Measurements from ENCODE around the gene CCL25.

CCL25 gene

DNA sequence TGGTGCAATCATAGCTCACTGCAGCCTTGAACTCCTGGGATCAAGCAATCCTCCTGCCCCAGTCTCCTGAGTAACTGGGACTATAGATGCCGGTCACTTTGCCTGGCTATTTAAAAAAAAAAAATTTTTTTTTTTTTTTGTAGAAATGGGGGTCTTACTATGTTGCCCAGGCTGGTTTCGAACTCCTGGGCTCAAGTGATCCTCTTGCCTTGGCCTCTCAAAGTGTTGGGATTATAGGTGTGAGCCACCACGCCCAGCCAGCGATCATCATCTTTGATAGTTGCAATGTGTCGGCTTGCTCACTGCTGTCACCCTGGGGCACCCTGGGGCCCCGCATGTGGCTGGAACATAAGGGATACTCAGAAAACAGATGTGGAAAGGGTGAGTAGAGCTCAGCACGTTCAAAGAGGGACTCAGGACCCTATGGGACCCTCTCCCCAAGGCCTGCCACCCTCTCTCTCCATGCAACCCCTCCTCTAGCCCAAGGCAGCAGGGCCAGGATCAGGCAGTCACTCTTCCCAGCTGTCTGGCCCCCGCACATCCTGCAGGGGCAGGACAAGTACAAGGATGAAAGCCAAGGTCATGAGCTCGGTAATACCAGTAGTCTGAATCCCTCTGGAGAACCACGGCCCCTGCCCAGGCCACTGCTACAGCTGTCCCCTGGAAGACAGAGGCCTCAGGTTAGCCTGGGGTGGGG, 6.5 kb upstream of the CCL25 start:
- no peak for DNase-seq

- no peak for DNase-seq
Observed at GRCh38 chr19:8046569-8047165, 5.9 kb upstream of the CCL25 start.

DNA sequence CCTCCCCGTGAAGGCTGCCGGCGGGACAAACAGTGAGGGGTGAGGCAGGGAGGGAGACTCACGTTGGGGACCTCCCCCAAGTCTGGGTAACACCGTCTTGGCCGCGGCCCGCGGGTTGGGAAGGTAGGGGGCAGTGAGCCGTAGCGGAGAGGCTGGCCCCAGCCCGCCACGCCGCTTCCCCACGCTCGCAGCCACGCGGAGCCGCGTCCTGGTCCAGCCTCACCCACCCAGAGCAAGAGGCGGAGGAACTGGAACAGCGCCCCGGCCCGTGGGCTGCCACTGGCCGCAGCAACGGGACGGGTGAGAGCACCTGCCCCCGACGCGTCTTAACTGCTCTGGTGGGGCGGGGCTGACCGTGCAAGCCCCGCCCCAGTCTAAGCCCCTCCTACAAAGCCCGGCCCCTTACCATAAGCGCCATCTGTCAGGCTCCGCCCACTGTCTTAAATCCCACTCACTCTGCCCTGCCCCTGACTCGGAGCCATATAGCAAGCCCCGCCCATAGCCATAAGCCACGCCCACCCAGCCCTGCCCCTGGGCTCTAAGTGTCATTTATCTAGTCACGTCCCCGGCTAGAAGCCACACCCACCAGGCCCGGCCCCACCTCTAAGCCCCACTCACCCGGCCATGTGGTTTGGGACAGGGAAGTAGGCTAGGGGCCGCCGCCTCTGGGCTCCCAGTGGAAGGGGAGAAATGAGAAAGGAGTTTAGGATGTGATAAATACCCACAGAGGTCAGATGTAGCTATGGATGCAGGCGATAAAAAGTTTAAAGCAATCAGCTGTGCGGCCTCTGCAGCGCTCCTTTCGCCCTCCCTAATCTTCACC, 2.1 kb upstream of the CCL25 start:
- DNase-seq: peak in 10 of 14 donors; percentile 24 to 72 (median 48)

- DNase-seq: no peak
Observed at GRCh38 chr19:8054169-8054568, 1.6 kb downstream of the CCL25 start.

DNA sequence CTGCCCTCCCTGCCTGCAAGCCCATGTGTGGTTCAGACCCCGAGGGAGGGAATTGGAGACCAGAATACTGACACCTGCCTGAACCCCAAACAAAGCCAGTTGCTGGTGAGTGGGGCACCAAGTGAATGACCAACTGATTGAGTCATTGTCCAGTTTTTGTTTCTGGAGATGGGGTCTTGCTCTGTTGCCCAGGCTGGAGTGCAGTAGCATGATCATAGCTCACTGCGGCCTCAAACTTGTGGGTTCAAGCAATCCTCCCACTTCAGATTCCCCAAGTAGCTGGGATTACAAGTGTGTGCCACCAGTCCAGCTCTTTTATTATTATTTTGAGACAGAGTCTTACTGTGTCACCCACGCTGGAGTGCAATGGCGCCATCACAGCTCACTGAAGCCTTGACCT, 4.0 kb downstream of the CCL25 start:
- no peak for DNase-seq

GRCh38 chr19:8057545-8058270, 5.1 kb downstream of the CCL25 start:
- no peak for DNase-seq

GRCh38 chr19:8064911-8065874, 12.6 kb downstream of the CCL25 start:
- DNase-seq: peak in 3 of 14 donors; percentile 2 to 41 (median 4)

DNA sequence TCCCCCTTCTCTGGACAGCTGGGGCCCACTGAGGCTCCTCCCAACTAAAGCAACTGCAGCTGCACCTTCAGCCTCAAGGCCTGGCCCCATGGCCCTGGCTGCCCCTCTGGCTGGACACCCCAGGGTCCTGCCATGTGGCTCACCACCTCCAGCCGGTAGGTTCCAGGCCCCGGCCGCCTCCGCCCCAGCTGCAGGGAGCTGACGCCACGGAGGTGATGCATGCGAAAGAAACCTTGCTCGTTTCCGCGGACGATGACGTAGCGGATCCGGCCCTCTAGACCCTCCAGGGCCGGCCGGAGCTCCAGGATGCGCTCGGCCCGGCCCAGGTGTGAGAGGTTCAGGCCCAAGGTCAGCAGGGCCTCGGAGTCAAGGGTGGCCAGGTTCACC, 13.3 kb downstream of the CCL25 start:
- no peak for DNase-seq

DNA sequence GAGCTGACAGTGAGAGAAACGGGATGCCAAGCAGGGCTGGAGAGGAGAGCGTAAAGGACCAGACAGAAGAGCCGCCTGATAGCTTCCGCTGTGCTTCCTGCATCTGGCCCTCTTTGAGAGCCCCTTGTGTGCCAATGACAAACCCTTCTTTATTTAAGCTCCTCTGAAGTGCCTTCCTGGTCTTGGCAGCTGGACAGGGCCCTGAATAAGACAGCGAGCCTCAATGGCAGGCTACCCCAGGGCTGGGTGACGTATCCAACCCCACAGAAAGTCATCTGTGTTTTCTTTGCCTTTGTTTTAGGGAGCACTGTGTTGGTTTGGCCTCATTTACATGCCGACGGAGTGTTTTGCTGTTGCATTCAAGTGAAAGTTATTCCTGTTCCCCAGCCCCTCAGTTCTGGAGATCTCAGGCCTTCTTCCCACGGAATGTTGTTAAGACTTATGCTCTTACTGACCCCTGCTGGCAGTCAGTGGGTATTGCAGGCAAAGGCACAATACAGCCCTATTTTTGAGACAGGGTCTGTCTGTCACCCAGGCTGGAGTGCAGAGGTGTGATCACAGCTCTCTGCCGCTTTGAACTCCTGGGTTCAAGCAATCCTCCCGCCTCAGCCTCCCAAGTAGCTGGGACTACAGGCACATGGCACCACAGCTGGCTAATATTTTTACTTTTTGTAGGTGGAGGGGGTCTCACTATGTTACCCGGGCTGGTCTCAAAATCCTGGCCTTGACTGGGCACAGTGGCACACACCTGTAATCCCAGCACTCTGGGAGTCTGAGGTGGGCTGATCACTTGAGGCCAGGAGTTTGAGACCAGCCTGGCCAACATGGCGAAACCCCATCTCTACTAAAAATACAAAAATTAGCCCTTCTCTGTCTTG, 16.8 kb downstream of the CCL25 start:
- DNase-seq: peak in 2 of 14 donors; percentile 8 to 16

DNA sequence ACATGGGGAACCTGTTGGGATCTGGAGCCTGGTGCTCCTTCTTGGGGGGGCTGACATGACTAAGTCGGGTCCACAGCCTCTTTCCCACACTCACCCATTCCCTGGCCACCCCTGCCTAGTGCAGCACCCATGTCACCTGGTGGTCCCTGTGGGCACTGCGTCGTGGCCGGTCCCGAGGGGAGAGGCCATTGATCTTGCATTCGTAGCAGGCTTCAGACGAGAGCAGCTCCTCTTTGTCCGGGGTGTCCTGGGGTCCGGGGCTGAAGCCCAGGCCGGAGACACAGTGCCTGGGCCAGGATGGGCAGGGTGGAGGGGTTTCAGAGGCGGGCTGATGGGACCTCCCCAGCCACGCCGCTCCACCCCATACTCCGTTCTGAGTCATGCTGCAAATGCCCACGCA, 19.4 kb downstream of the CCL25 start:
- no peak for DNase-seq

- no peak for DNase-seq
Observed at GRCh38 chr19:8074501-8074900, 21.9 kb downstream of the CCL25 start.

DNA sequence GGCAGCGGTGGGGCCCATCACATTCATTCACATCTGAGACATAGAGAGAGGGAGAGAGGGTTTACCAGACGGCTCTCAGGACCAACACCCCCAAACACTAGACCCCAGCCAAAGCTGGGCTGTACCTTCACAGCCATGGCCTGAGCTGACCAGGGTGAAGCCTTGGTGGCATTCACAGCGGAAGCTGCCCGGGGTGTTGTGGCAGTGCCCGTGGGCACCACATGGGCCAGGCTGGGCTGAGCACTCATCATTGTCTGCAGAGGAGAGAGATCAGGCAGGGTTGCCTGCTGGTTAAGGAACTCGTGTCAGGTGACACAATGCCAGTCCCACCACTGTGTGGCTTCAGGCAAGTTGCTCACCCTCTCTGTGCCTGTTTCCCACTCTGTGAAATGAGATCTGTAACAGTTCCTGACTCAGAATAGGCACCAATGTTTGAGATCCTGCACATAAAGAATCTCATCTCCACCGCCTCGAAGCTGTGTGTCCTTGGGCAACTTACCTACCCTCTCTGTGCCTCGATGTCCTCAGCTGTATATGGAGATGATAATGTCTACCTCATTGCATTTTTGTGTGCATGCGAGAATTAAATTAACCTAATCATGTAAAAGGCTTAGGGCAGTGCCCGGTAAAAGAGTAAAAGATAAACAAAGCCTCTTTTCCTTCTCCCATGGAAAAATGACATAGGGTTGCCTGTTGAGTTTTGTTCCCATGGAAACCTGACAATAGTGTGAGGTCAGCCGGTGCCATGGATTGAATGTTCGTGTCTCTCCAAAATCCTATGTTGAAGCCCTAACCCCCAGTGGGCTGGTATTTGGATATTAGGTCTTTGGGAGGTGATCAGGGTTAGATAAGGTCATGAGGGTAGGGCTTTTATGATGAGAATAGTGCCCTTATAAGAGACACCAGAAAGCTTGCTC, 22.9 kb downstream of the CCL25 start:
- DNase-seq: no peak

GRCh38 chr19:8079988-8080387, 27.4 kb downstream of the CCL25 start:
- DNase-seq: no peak

GRCh38 chr19:8080832-8081231, 28.3 kb downstream of the CCL25 start:
- no peak for DNase-seq

DNA sequence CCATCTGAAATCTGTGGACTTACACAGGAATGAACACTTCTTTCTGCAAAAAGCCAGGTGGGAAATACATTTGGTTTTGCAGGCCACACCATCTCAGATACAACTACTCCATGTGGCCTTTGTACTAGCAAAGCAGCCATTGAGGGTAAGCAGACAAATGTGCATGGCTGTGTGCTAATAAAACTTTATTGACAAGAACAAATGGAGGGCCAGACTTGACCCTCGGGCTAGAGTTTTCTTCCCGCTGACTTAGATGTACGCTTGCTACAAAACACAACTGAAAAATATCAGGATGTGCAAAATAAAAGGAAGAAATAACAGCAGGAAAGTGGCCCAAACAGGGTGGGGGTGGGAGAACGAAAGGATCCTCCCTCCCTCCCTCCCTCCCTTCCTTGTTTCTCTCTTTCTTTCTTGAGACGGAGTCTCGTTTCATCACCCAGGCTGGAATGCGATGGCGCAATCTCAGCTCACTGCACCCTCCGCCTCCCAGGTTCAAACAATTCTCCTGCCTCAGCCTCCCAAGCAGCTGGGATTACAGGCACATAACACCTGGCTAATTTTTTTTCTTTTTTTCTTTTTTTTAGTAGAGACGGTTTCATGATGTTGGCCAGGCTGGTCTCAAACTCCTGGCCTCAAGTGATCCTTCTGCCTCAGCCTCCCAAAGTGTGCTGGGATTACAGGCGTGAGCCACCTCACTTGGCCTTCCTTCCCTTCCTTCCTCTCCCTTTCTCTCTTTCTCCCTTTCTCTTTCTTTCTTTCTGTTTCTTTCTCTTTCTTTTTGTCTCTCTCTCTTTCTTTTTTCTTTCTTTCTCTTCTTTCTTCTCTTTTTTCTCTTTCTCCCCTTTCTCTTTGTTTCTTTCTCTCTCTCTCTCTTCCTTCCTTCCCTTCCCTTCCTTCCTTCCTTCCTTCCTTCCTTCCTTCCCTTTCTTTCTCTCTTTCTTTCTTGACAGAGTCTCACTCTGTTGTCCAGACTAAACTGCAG, 29.3 kb downstream of the CCL25 start:
- no peak for DNase-seq

DNA sequence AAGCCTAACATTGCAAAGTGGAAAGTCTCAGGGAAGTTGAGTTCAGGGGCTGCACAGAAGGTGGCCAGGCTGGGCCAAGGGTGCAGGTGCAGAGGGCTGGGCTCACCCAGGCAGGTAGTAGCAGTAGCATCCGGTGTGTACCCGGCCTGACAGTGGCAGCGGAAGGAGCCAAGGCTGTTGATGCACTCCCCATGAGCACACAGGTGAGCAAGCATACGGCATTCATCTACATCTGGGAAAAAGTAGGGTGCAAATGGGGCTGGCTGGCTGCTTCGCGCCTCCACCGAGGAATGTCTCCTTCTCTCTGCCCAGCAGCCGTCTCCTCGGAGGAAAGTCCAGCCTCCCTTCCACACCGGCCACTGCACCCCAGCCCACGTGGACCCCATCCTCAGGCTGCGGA, 30.6 kb downstream of the CCL25 start:
- DNase-seq: no peak

DNA sequence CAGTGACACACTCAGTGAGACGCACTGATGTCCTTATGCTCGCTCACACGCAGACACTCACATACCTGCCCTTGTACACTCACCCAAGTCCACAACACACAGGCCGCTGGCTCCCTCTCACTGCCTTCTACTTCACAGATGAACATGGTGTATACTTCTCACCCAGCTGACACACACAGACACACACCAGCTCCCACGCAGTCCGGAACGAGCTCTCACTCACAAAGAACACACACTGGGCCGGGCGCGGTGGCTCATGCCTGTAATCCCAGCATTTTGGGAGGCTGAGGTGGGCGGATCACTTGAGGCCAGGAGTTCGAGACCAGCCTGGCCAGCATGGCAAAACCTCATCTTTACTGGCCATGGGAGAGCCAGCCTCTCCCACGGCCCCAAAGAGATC, 31.6 kb downstream of the CCL25 start:
- no peak for DNase-seq

All from C1 segment of cervical spinal cord (tissue), 14 donors.